DND-41 (cell line): ENCODE measurements around the gene DUSP8.

Experiments used
- CTCF ChIP-seq: IDR thresholded peaks from 2 replicates; pipeline ENCODE4 v1.5.1; 2012; ENCODE audit warnings: borderline replicate concordance, low read length, moderate library complexity, mild to moderate bottlenecking; ENCODE audit not compliant: poor library complexity, severe bottlenecking; ENCODE audit errors: extremely low read depth
- EZH2 ChIP-seq: IDR thresholded peaks from 3 replicates; pipeline ENCODE4 v1.6.1; 2012; ENCODE audit warnings: borderline replicate concordance, low read depth, mild to moderate bottlenecking, moderate library complexity, low read length, inconsistent platforms; ENCODE audit not compliant: severe bottlenecking

- TF ChIP-seq EZH2 (no peak), CTCF (no peak)
Measured at GRCh38 chr11:1554981-1555712, 16.9 kb downstream of the DUSP8 start.
